SK-N-SH treated with all-trans-retinoic acid at 6 μM for 48 hours (cell line): Measurements from ENCODE around the gene PIGP.

Source experiments
- ATAC-seq: fragments of 200-7000 bp; cut with Tn5 transposase; 3 replicates; pipeline ENCODE4 v1.9.1; 2020; ENCODE audit warnings: mild to moderate bottlenecking, moderate library complexity
- ARNTL ChIP-seq: fragments of 450-650 bp; formaldehyde crosslinking; IDR thresholded peaks from 2 replicates; pipeline ENCODE4 v1.5.0; 2020; ENCODE audit warnings: low read depth, mild to moderate bottlenecking, moderate library complexity, borderline replicate concordance
- BACH2 ChIP-seq: fragments of 250-450 bp; sonication (Bioruptor Pico); IDR thresholded peaks from 2 replicates; pipeline ENCODE4 v1.9.0; 2021; ENCODE audit warnings: mild to moderate bottlenecking, borderline replicate concordance
- CREB5 ChIP-seq: fragments of 250-450 bp; sonication (Bioruptor Pico); IDR thresholded peaks from 2 replicates; pipeline ENCODE4 v1.5.1; 2020; ENCODE audit warnings: low read depth, mild to moderate bottlenecking, moderate library complexity
- CSDC2 ChIP-seq: fragments of 250-450 bp; sonication (Bioruptor Pico); IDR thresholded peaks from 2 replicates; pipeline ENCODE4 v1.5.0; 2020; ENCODE audit warnings: mild to moderate bottlenecking, moderate library complexity
- CSRNP3 ChIP-seq: fragments of 250-450 bp; sonication (Bioruptor Pico); IDR thresholded peaks from 2 replicates; pipeline ENCODE4 v1.5.1; 2021; ENCODE audit warnings: mild to moderate bottlenecking, moderate library complexity
- ESRRG ChIP-seq: fragments of 250-450 bp; sonication (Bioruptor Pico); IDR thresholded peaks from 2 replicates; pipeline ENCODE4 v1.6.1; 2021; ENCODE audit warnings: mild to moderate bottlenecking
- GLIS3 ChIP-seq: fragments of 250-450 bp; sonication (Bioruptor Pico); IDR thresholded peaks from 2 replicates; pipeline ENCODE4 v1.5.0; 2020; ENCODE audit warnings: mild to moderate bottlenecking, moderate library complexity
- ISL1 ChIP-seq: fragments of 250-450 bp; sonication (Bioruptor Pico); IDR thresholded peaks from 2 replicates; pipeline ENCODE4 v2.1.2; 2022; ENCODE audit warnings: mild to moderate bottlenecking, moderate library complexity
- OSR1 ChIP-seq: fragments of 250-450 bp; sonication (Bioruptor Pico); IDR thresholded peaks from 2 replicates; pipeline ENCODE4 v1.8.0; 2022; ENCODE audit warnings: moderate library complexity, mild to moderate bottlenecking, inconsistent platforms
- PATZ1 ChIP-seq: fragments of 250-450 bp; sonication (Bioruptor Pico); IDR thresholded peaks from 2 replicates; pipeline ENCODE4 v1.8.0; 2020; ENCODE audit warnings: mild to moderate bottlenecking, moderate library complexity, borderline replicate concordance
- POU6F1 ChIP-seq: fragments of 250-450 bp; sonication (Bioruptor Pico); IDR thresholded peaks from 2 replicates; pipeline ENCODE4 v1.8.0; 2021; ENCODE audit warnings: low read depth, mild to moderate bottlenecking, moderate library complexity, borderline replicate concordance
- PPARA ChIP-seq: fragments of 250-450 bp; sonication (Bioruptor Pico); IDR thresholded peaks from 2 replicates; pipeline ENCODE4 v1.5.0; 2020; ENCODE audit warnings: mild to moderate bottlenecking, borderline replicate concordance
- RARB ChIP-seq: fragments of 250-450 bp; sonication (Bioruptor Pico); IDR thresholded peaks from 2 replicates; pipeline ENCODE4 v1.8.0; 2021; ENCODE audit warnings: mild to moderate bottlenecking, moderate library complexity
- TCF4 ChIP-seq: fragments of 250-450 bp; sonication (Bioruptor Pico); IDR thresholded peaks from 2 replicates; pipeline ENCODE4 v1.8.0; 2021; ENCODE audit warnings: mild to moderate bottlenecking, moderate library complexity, borderline replicate concordance
- TOX ChIP-seq: fragments of 250-450 bp; sonication (Bioruptor Pico); IDR thresholded peaks from 2 replicates; pipeline ENCODE4 v1.8.0; 2021; ENCODE audit warnings: mild to moderate bottlenecking, moderate library complexity, borderline replicate concordance
- TSHZ2 ChIP-seq: fragments of 250-450 bp; sonication (Bioruptor Pico); IDR thresholded peaks from 2 replicates; pipeline ENCODE4 v1.5.0; 2020; ENCODE audit warnings: mild to moderate bottlenecking, moderate library complexity
- ZC3H10 ChIP-seq: fragments of 250-450 bp; sonication (Bioruptor Pico); IDR thresholded peaks from 2 replicates; pipeline ENCODE4 v1.5.1; 2021; ENCODE audit warnings: mild to moderate bottlenecking, moderate library complexity
- ZFP3 ChIP-seq: fragments of 250-450 bp; sonication (Bioruptor Pico); IDR thresholded peaks from 2 replicates; pipeline ENCODE4 v1.5.0; 2020; ENCODE audit warnings: mild to moderate bottlenecking, moderate library complexity
- ZFP30 ChIP-seq: fragments of 450-650 bp; formaldehyde crosslinking; IDR thresholded peaks from 2 replicates; pipeline ENCODE4 v1.5.0; 2022; ENCODE audit warnings: mild to moderate bottlenecking, moderate library complexity
- ZNF70 ChIP-seq: fragments of 450-650 bp; formaldehyde crosslinking; IDR thresholded peaks from 2 replicates; pipeline ENCODE4 v1.5.0; 2020; ENCODE audit warnings: mild to moderate bottlenecking, moderate library complexity
- ZNF8 ChIP-seq: fragments of 450-650 bp; formaldehyde crosslinking; IDR thresholded peaks from 2 replicates; pipeline ENCODE4 v1.5.0; 2020; ENCODE audit warnings: mild to moderate bottlenecking, moderate library complexity

Gene PIGP

GRCh38 chr21:37071561-37072273 lies 1.2 kb downstream of the PIGP start (continued):
- TF ChIP-seq OSR1 (CRISPR knock-in tag) (no peak), GLIS3 (CRISPR knock-in tag) (no peak), ZFP3 (CRISPR knock-in tag) (no peak), TCF4 (CRISPR knock-in tag) (no peak), PPARA (CRISPR knock-in tag) (no peak), ZNF8 (no peak), ZNF70 (CRISPR knock-in tag) (no peak), PATZ1 (no peak), ISL1 (CRISPR knock-in tag) (no peak), ZC3H10 (CRISPR knock-in tag) (no peak), TOX (CRISPR knock-in tag) (no peak)
- TF ChIP-seq, all 23 proteins: peak for 0

- no peak for TF ChIP-seq ZNF70 (CRISPR knock-in tag)
- no peak for TF ChIP-seq PPARA (CRISPR knock-in tag)
- TF ChIP-seq PATZ1: no peak
- no peak for TF ChIP-seq TSHZ2 (CRISPR knock-in tag)
- TF ChIP-seq CSDC2 (CRISPR knock-in tag): no peak
- no peak for TF ChIP-seq ZC3H10 (CRISPR knock-in tag)
- no peak for TF ChIP-seq ARNTL (CRISPR knock-in tag)
- no peak for TF ChIP-seq ZFP3 (CRISPR knock-in tag)
- no peak for TF ChIP-seq ZFP30 (CRISPR knock-in tag)
- no peak for TF ChIP-seq BACH2 (CRISPR knock-in tag)
- TF ChIP-seq ESRRG (CRISPR knock-in tag): no peak
- no peak for TF ChIP-seq CREB5 (CRISPR knock-in tag)
- TF ChIP-seq ZNF8: no peak
- TF ChIP-seq RARB: no peak
- no peak for TF ChIP-seq CSRNP3 (CRISPR knock-in tag)
Observed at GRCh38 chr21:37065561-37066177, 7.2 kb downstream of the PIGP start.

GRCh38 chr21:37064841-37065240 lies 8.0 kb downstream of the PIGP start:
- no peak for TF ChIP-seq OSR1 (CRISPR knock-in tag)
- no peak for TF ChIP-seq PATZ1
- TF ChIP-seq TOX (CRISPR knock-in tag): no peak
- no peak for TF ChIP-seq CREB5 (CRISPR knock-in tag)
- TF ChIP-seq POU6F1: no peak

More at GRCh38 chr21:37065561-37066177, 7.2 kb downstream of the PIGP start:
- no peak for ATAC-seq

More at GRCh38 chr21:37064841-37065240, 8.0 kb downstream of the PIGP start:
- ATAC-seq: no peak
